ENCODE measurements around the gene NKX6-1. TPM values are rescaled to one million over a fixed set of nuclear protein-coding genes. Genes with fewer than 3 reads are reported as not detected.

The NKX6-1 gene
- total and polyA plus RNA-seq, 2 donors from 2014 or later = 0.35 TPM; not detected in 1

DNA sequence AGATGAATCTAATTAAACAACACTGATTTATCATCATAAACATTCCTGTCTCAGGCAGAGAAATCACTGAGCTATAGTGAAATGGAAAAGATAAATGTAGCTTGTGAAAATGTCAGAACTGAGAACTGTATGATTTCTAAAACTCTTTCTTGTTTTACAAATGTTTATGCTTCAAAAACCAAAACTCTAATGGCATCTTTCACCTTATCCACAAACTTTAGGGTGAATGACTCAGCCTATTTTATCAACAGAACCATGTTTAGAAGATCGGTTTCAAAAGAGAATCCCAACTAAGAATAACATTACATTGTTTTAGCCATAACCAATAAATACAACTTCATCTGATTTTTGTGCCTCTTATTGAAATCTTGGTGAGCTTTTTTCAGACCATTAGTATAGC lies 21.4 kb downstream of the NKX6-1 start:
- no peaks in the 10 kb centered on the region for H3K9me3 ChIP-seq (ENCODE audit: control insufficient read depth in 2 of 3, insufficient read depth in 1 of 3, low read length in 3 of 3)
- peaks cover 0 to under 1% (median 0%) of the 10 kb centered on the region in 3 donors for H3K4me1 ChIP-seq (ENCODE audit: control insufficient read depth in 2 of 3, insufficient read depth in 2 of 3, low read depth in 1 of 3, low read length in 3 of 3)

DNA sequence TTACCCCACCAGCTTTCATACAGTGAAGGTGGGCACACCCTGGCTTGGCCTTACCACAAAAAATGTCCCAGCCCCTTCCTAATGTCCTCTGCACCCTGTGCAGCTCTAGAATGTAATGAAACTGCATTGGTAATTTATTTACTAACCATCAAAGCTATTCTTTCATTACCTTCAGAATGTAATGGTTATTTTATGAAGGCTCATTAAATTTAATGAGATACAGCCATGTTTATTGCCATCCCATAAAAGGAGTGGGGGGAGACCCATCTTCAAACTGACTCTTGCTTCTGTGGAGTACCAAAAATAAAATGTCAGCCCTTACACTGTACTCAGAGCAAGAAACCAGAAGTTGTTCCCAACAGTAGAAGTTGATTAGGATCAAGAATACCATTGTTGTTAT lies 25.0 kb downstream of the NKX6-1 start:
- Histone ChIP-seq H3K27me3 (ENCODE audit: control insufficient read depth, insufficient read depth, low read length) (peaks cover 17% of the 10 kb centered on the region), H3K4me1 (ENCODE audit: control insufficient read depth in 2 of 3, insufficient read depth in 2 of 3, low read depth in 1 of 3, low read length in 3 of 3) (no peaks in the 10 kb centered on the region), H3K36me3 (ENCODE audit: control insufficient read depth in 2 of 3, insufficient read depth in 3 of 3, low read length in 3 of 3) (no peaks in the 10 kb centered on the region), H3K4me3 (ENCODE audit: low read length in 3 of 3) (no peak overlapping the region), H3K9ac (ENCODE audit: low read length in 3 of 3) (no peak overlapping the region), H3K27ac (ENCODE audit: low read depth in 2 of 2, low read length in 2 of 2) (no peak overlapping the region), H3K9me3 (ENCODE audit: control insufficient read depth in 2 of 3, insufficient read depth in 1 of 3, low read length in 3 of 3) (no peaks in the 10 kb centered on the region)
- FAIRE-seq (no peak), DNase-seq (peak in 1 of 5 donors; percentile 46)
- intact Hi-C loops (cut with DNase I) = no loop called here
- TF ChIP-seq, protein P1, sequence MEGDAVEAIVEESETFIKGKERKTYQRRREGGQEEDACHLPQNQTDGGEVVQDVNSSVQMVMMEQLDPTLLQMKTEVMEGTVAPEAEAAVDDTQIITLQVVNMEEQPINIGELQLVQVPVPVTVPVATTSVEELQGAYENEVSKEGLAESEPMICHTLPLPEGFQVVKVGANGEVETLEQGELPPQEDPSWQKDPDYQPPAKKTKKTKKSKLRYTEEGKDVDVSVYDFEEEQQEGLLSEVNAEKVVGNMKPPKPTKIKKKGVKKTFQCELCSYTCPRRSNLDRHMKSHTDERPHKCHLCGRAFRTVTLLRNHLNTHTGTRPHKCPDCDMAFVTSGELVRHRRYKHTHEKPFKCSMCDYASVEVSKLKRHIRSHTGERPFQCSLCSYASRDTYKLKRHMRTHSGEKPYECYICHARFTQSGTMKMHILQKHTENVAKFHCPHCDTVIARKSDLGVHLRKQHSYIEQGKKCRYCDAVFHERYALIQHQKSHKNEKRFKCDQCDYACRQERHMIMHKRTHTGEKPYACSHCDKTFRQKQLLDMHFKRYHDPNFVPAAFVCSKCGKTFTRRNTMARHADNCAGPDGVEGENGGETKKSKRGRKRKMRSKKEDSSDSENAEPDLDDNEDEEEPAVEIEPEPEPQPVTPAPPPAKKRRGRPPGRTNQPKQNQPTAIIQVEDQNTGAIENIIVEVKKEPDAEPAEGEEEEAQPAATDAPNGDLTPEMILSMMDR (IDR thresholded peaks at IDR 0.05; ENCODE audit: borderline replicate concordance, extremely low read depth, insufficient read depth) = no peak

More for the DNA sequence above, 21.4 kb downstream of the NKX6-1 start:
- TF ChIP-seq, protein P1 (IDR thresholded peaks at IDR 0.05; ENCODE audit: borderline replicate concordance, extremely low read depth, insufficient read depth) = no peak
- DNase-seq (no peak), FAIRE-seq (no peak)
- Histone ChIP-seq H3K4me3 (ENCODE audit: low read length in 3 of 3) (no peak overlapping the region), H3K27me3 (ENCODE audit: control insufficient read depth, insufficient read depth, low read length) (peaks cover 44% of the 10 kb centered on the region), H3K9ac (ENCODE audit: low read length in 3 of 3) (no peak overlapping the region), H3K36me3 (ENCODE audit: control insufficient read depth in 2 of 3, insufficient read depth in 3 of 3, low read length in 3 of 3) (no peaks in the 10 kb centered on the region), H3K27ac (ENCODE audit: low read depth in 2 of 2, low read length in 2 of 2) (no peak overlapping the region)
- intact Hi-C loops (cut with DNase I) = no loop called here

DNA sequence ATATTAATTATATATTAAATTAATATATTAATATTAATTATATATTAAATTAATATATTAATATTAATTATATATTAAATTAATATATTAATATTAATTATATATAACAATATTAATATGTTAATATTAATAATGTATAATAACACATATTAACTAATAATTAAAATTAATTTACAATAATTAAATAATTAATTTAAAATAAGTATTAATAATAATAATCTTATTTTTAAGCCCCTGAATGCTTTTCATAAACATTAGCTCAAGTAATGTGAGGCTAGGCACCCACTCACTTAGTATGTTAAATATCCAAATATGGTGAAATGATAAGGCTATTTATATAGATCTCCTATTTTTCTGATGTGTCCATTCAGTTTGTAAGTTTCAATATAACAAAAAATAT lies 26.9 kb downstream of the NKX6-1 start:
- Histone ChIP-seq H3K9ac (ENCODE audit: low read length in 3 of 3) (no peak overlapping the region), H3K36me3 (ENCODE audit: control insufficient read depth in 2 of 3, insufficient read depth in 3 of 3, low read length in 3 of 3) (no peaks in the 10 kb centered on the region), H3K4me1 (ENCODE audit: control insufficient read depth in 2 of 3, insufficient read depth in 2 of 3, low read depth in 1 of 3, low read length in 3 of 3) (no peaks in the 10 kb centered on the region), H3K9me3 (ENCODE audit: control insufficient read depth in 2 of 3, insufficient read depth in 1 of 3, low read length in 3 of 3) (no peaks in the 10 kb centered on the region), H3K27ac (ENCODE audit: low read depth in 2 of 2, low read length in 2 of 2) (no peak overlapping the region), H3K27me3 (ENCODE audit: control insufficient read depth, insufficient read depth, low read length) (peaks cover under 1% of the 10 kb centered on the region), H3K4me3 (ENCODE audit: low read length in 3 of 3) (no peak overlapping the region)
- TF ChIP-seq, protein P1 (IDR thresholded peaks at IDR 0.05; ENCODE audit: borderline replicate concordance, extremely low read depth, insufficient read depth) = no peak
- intact Hi-C loops (cut with DNase I) = no loop called here
- peak; percentile 99 for FAIRE-seq
- no peak for DNase-seq

DNA sequence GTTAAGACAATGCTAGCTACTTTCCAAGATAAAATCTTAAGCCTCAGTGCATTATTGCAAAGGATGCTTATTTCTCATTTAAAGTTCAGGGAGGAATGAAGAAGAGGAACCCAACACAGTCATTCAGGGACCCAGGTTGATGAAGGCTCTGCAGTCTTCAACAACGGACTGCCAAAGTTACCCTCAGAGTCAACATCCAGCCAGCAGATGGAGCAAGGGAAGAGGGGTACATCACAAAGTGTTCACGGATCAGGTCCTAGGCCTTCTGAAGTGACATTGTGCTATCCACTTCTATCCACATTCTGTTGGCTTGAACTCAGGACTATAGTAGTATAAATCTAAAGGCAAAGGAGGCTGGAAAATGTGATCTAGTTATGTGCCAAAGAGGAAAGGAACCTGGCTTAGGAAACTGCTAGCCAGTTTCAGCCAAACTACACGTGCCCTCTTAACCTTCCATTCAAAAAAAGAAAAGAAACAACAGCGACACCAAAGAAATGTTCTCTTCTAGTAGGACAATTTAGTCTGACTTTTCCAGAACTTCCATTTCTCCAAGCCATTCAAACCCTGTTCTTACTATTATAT lies 28.8 kb downstream of the NKX6-1 start:
- Histone ChIP-seq H3K9ac (ENCODE audit: low read length in 3 of 3) (no peak overlapping the region), H3K4me1 (ENCODE audit: control insufficient read depth in 2 of 3, insufficient read depth in 2 of 3, low read depth in 1 of 3, low read length in 3 of 3) (no peaks in the 10 kb centered on the region), H3K36me3 (ENCODE audit: control insufficient read depth in 2 of 3, insufficient read depth in 3 of 3, low read length in 3 of 3) (no peaks in the 10 kb centered on the region), H3K27ac (ENCODE audit: low read depth in 2 of 2, low read length in 2 of 2) (no peak overlapping the region), H3K9me3 (ENCODE audit: control insufficient read depth in 2 of 3, insufficient read depth in 1 of 3, low read length in 3 of 3) (no peaks in the 10 kb centered on the region), H3K27me3 (ENCODE audit: control insufficient read depth, insufficient read depth, low read length) (no peaks in the 10 kb centered on the region), H3K4me3 (ENCODE audit: low read length in 3 of 3) (no peak overlapping the region)
- DNase-seq (no peak), FAIRE-seq (no peak)
- intact Hi-C loops (cut with DNase I) = no loop called here
- TF ChIP-seq, protein P1 (IDR thresholded peaks at IDR 0.05; ENCODE audit: borderline replicate concordance, extremely low read depth, insufficient read depth) = no peak
